ENCODE data around the gene ZNF558.

ZNF558 gene

DNA sequence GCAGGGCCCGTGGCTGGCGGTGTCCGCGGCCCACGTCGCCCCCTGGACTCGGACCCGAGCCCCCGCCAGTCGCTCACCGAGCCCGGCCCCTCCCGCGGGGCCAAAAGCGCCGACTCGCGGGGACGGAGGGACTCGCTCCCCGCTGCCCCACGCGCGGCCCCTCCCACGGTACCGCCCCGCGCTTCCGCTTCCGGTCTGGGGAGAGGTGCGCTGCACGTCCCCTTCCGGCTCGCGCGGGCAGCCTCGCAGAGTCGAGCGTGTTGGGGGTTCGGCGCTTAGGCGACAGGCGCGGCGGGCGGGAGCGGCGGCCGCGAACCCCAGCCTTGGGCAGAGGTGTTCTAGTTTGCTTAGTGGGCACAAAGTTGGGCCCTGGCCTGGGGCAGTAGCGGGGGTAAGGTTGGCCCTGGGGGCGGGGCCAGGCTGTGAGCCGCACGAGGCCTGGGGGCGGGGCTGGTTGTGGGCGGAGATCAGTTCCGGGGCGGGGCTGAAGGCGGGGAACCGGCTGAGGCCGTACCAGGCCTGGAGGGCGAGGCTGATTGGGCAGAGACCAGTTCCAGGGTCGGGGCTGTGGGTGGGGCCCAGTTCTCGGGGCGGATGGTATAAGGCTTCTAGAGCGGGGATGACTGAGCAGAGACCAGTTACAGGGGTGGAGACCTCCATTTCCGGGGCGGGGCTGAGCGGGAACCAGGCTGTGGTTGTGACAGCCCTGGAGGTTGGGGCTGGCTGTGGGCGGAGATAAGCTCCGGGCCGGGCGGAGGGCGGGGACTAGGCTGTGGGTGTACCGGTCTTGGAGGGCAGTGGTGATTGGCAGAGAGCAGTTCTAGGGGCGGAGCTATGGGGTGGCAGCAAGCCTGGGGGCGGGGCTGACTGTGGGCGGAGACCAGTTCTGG is at the start of gene ZNF558, which contains the start of gene MBD3L1:
TSS of gene ZNF558 (minus strand) at position 173 of the 890 bp plus-strand sequence. CDS start 9,645 bp downstream, outside the sequence.
TSS of gene MBD3L1 (plus strand) at position 246 of the 890 bp plus-strand sequence. CDS start 10,302 bp downstream, outside the sequence.
- peak within 1 kb of the TSS; percentile 89 for H3K9ac ChIP-seq (ENCODE audit: low read depth, low read length, poor library complexity, severe bottlenecking)

GRCh38 chr19:8881512-8881911 is 49.4 kb upstream of the ZNF558 start:
- Histone ChIP-seq H3K9ac (ENCODE audit: low read depth, low read length, poor library complexity, severe bottlenecking) (no peak overlapping the region), H3F3A (ENCODE audit: low read depth) (no peaks in the 10 kb centered on the region), H3K36me3 (ENCODE audit: insufficient read depth, low read length) (no peaks in the 10 kb centered on the region), H4K20me1 (ENCODE audit: insufficient read depth, low read length, poor library complexity, severe bottlenecking) (no peaks in the 10 kb centered on the region), H3K27me3 (ENCODE audit: insufficient read depth, low read length, poor library complexity, severe bottlenecking) (no peaks in the 10 kb centered on the region), H2AFZ (ENCODE audit: low read length) (no peak overlapping the region), H3K4me1 (ENCODE audit: insufficient read depth, low read length, poor library complexity, severe bottlenecking) (no peaks in the 10 kb centered on the region), H3K4me2 (ENCODE audit: low read depth, low read length, poor library complexity, severe bottlenecking) (no peak overlapping the region), H3K4me3 (ENCODE audit: low read length, poor library complexity, severe bottlenecking) (no peak overlapping the region), H3K9me2 (replicated peaks; ENCODE audit: low read depth, low read length) (no peaks in the 10 kb centered on the region), H3K79me2 (ENCODE audit: insufficient read depth, low read length) (no peaks in the 10 kb centered on the region), H3K9me3 (ENCODE audit: insufficient read depth, low read depth, low read length) (no peaks in the 10 kb centered on the region; the same call in 1 of the 2 replicates)
- no peak for TF ChIP-seq EZH2phosphoT487 (IDR thresholded peaks at IDR 0.05; ENCODE audit: borderline replicate concordance)

More for the DNA sequence above, at the start of gene ZNF558, which contains the start of gene MBD3L1:
- Histone ChIP-seq H2AFZ (ENCODE audit: low read length) (peak within 1 kb of the TSS; percentile 91), H3K4me1 (ENCODE audit: insufficient read depth, low read length, poor library complexity, severe bottlenecking) (peaks cover 12% of the 10 kb centered on the region), H4K20me1 (ENCODE audit: insufficient read depth, low read length, poor library complexity, severe bottlenecking) (no peaks in the 10 kb centered on the region), H3K4me2 (ENCODE audit: low read depth, low read length, poor library complexity, severe bottlenecking) (peak within 1 kb of the TSS; percentile 73), H3K4me3 (ENCODE audit: low read length, poor library complexity, severe bottlenecking) (peak within 1 kb of the TSS; percentile 84), H3K27me3 (ENCODE audit: insufficient read depth, low read length, poor library complexity, severe bottlenecking) (no peaks in the 10 kb centered on the region), H3K36me3 (ENCODE audit: insufficient read depth, low read length) (no peaks in the 10 kb centered on the region), H3K79me2 (ENCODE audit: insufficient read depth, low read length) (no peaks in the 10 kb centered on the region), H3F3A (ENCODE audit: low read depth) (no peaks in the 10 kb centered on the region), H3K9me2 (replicated peaks; ENCODE audit: low read depth, low read length) (no peaks in the 10 kb centered on the region), H3K9me3 (ENCODE audit: insufficient read depth, low read depth, low read length) (no peaks in the 10 kb centered on the region)
- TF ChIP-seq EZH2phosphoT487 (IDR thresholded peaks at IDR 0.05; ENCODE audit: borderline replicate concordance): no peak
- TF ChIP-seq, protein P1, sequence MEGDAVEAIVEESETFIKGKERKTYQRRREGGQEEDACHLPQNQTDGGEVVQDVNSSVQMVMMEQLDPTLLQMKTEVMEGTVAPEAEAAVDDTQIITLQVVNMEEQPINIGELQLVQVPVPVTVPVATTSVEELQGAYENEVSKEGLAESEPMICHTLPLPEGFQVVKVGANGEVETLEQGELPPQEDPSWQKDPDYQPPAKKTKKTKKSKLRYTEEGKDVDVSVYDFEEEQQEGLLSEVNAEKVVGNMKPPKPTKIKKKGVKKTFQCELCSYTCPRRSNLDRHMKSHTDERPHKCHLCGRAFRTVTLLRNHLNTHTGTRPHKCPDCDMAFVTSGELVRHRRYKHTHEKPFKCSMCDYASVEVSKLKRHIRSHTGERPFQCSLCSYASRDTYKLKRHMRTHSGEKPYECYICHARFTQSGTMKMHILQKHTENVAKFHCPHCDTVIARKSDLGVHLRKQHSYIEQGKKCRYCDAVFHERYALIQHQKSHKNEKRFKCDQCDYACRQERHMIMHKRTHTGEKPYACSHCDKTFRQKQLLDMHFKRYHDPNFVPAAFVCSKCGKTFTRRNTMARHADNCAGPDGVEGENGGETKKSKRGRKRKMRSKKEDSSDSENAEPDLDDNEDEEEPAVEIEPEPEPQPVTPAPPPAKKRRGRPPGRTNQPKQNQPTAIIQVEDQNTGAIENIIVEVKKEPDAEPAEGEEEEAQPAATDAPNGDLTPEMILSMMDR (conservative IDR thresholded peaks at IDR 0.05; ENCODE audit: low read length): peak; percentile 38

DNA sequence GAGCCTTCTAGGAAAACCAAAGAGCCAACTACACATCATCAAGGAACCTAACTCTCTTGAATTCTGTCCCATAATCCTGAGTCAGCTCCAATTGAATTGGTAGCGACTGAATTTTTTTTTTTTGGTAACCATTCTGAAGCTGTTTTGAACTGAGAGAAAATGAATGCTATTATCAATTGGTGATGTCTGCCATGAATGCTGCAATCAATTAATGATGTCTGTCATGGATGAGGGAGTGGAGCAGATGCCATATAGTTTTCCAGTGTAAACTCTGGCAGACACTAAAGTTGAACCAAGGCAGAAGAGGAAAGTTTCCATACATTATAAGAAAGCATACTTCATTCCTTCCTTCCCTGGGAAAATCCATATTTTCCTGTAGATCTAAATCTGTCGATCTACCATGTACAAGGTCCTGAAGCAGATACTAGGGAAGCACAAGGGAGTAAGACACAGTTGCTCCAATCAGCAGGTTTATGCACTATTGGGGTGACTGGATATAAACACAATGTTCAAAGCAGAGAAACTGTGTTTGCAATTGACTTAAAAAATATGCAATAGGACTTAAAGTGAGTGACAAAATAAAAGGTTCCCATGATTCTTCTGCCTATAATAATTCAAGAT is 48.9 kb upstream of the ZNF558 start:
- Histone ChIP-seq H3K9me2 (replicated peaks; ENCODE audit: low read depth, low read length) (no peaks in the 10 kb centered on the region), H2AFZ (ENCODE audit: low read length) (no peak overlapping the region), H3K4me1 (ENCODE audit: insufficient read depth, low read length, poor library complexity, severe bottlenecking) (no peaks in the 10 kb centered on the region), H3K36me3 (ENCODE audit: insufficient read depth, low read length) (no peaks in the 10 kb centered on the region), H3K4me2 (ENCODE audit: low read depth, low read length, poor library complexity, severe bottlenecking) (no peak overlapping the region), H3K9me3 (ENCODE audit: insufficient read depth, low read depth, low read length) (no peaks in the 10 kb centered on the region; the same call in 1 of the 2 replicates), H4K20me1 (ENCODE audit: insufficient read depth, low read length, poor library complexity, severe bottlenecking) (no peaks in the 10 kb centered on the region), H3F3A (ENCODE audit: low read depth) (no peaks in the 10 kb centered on the region), H3K9ac (ENCODE audit: low read depth, low read length, poor library complexity, severe bottlenecking) (no peak overlapping the region), H3K27me3 (ENCODE audit: insufficient read depth, low read length, poor library complexity, severe bottlenecking) (no peaks in the 10 kb centered on the region), H3K4me3 (ENCODE audit: low read length, poor library complexity, severe bottlenecking) (no peak overlapping the region), H3K79me2 (ENCODE audit: insufficient read depth, low read length) (no peaks in the 10 kb centered on the region)
- no peak for TF ChIP-seq EZH2phosphoT487 (IDR thresholded peaks at IDR 0.05; ENCODE audit: borderline replicate concordance)
- TF ChIP-seq, protein P1 (conservative IDR thresholded peaks at IDR 0.05; ENCODE audit: low read length): no peak

All from Loucy (cell line).